Liver (tissue), 3 donors: ENCODE data around the gene ADAMTS6.

ENCODE experiments used
- EGR1 ChIP-seq, 2 donors: IDR thresholded peaks; 2 replicates each; pipeline ENCODE4 v1.6.1; 2016 to 2018; ENCODE audit warnings: antibody characterized with exemption in 2 of 2, low read depth in 2 of 2
- GABPA ChIP-seq, 2 donors: IDR thresholded peaks in 1 of 2; conservative IDR thresholded peaks in 1 of 2; 2 replicates each; pipeline ENCODE4 v1.6.1; 2016; ENCODE audit warnings: antibody characterized with exemption in 2 of 2, mild to moderate bottlenecking in 1 of 2, moderate library complexity in 1 of 2
- JUND ChIP-seq, 2 donors: IDR thresholded peaks; 2 replicates each; pipeline ENCODE4 v1.6.1; 2016; ENCODE audit warnings: antibody characterized with exemption in 2 of 2
- RAD21 ChIP-seq, 2 donors: IDR thresholded peaks; 2 replicates each; pipeline ENCODE4 v1.6.1; 2016; ENCODE audit warnings: antibody characterized with exemption in 2 of 2, mild to moderate bottlenecking in 2 of 2
- TAF1 ChIP-seq: conservative IDR thresholded peaks from 2 replicates; pipeline ENCODE4 v1.6.1; 2016; ENCODE audit warnings: antibody characterized with exemption, mild to moderate bottlenecking
- YY1 ChIP-seq: IDR thresholded peaks from 2 replicates; pipeline ENCODE4 v1.6.1; 2016; ENCODE audit warnings: antibody characterized with exemption, mild to moderate bottlenecking
- TF ChIP-seq, protein P1 (sequence below): fragments of 150-350 bp; IDR thresholded peaks from 2 replicates; pipeline ENCODE4 v1.5.1; 2017; ENCODE audit warnings: improper control_type of control experiment, low read depth, low read length; ENCODE audit not compliant: missing input control
- TF ChIP-seq, protein P2 (sequence below): IDR thresholded peaks from 2 replicates; pipeline ENCODE4 v1.6.1; 2016; ENCODE audit warnings: antibody characterized with exemption, mild to moderate bottlenecking
- donor health status: healthy.
- donor health status: healthy.

DNA sequence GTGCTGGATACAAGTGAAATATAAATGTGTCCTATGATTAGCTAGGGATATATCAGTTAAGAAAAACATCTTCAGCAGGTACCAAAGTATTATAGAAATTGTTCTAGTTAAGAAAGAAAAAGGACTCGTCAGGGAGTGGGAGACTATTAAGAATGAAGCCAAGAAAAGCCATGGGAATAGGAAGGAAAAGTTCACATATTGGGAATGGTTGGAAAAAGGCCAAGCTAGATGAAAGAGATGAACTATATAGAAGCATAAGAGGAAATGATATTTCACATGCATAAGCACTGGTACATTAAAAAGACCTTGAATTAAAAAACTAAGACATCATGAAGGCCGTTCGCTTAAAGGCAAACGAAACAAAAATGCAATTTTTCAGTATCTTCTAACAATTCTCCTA lies 237.7 kb downstream of the ADAMTS6 start:
- no peak for TF ChIP-seq YY1
- no peak for TF ChIP-seq RAD21 (IDR thresholded peaks at IDR 0.05)
- TF ChIP-seq, protein P1, sequence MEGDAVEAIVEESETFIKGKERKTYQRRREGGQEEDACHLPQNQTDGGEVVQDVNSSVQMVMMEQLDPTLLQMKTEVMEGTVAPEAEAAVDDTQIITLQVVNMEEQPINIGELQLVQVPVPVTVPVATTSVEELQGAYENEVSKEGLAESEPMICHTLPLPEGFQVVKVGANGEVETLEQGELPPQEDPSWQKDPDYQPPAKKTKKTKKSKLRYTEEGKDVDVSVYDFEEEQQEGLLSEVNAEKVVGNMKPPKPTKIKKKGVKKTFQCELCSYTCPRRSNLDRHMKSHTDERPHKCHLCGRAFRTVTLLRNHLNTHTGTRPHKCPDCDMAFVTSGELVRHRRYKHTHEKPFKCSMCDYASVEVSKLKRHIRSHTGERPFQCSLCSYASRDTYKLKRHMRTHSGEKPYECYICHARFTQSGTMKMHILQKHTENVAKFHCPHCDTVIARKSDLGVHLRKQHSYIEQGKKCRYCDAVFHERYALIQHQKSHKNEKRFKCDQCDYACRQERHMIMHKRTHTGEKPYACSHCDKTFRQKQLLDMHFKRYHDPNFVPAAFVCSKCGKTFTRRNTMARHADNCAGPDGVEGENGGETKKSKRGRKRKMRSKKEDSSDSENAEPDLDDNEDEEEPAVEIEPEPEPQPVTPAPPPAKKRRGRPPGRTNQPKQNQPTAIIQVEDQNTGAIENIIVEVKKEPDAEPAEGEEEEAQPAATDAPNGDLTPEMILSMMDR, result no peak
- TF ChIP-seq, protein P2, sequence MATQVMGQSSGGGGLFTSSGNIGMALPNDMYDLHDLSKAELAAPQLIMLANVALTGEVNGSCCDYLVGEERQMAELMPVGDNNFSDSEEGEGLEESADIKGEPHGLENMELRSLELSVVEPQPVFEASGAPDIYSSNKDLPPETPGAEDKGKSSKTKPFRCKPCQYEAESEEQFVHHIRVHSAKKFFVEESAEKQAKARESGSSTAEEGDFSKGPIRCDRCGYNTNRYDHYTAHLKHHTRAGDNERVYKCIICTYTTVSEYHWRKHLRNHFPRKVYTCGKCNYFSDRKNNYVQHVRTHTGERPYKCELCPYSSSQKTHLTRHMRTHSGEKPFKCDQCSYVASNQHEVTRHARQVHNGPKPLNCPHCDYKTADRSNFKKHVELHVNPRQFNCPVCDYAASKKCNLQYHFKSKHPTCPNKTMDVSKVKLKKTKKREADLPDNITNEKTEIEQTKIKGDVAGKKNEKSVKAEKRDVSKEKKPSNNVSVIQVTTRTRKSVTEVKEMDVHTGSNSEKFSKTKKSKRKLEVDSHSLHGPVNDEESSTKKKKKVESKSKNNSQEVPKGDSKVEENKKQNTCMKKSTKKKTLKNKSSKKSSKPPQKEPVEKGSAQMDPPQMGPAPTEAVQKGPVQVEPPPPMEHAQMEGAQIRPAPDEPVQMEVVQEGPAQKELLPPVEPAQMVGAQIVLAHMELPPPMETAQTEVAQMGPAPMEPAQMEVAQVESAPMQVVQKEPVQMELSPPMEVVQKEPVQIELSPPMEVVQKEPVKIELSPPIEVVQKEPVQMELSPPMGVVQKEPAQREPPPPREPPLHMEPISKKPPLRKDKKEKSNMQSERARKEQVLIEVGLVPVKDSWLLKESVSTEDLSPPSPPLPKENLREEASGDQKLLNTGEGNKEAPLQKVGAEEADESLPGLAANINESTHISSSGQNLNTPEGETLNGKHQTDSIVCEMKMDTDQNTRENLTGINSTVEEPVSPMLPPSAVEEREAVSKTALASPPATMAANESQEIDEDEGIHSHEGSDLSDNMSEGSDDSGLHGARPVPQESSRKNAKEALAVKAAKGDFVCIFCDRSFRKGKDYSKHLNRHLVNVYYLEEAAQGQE, result no peak
- no peak for TF ChIP-seq JUND (IDR thresholded peaks at IDR 0.05)
- no peak for TF ChIP-seq TAF1
- TF ChIP-seq EGR1 (IDR thresholded peaks at IDR 0.05; ENCODE audit: low read depth in 2 of 2), result no peak
- no peak for TF ChIP-seq GABPA (IDR thresholded peaks at IDR 0.05 in 1 of 2, conservative IDR thresholded peaks at IDR 0.05 in 1 of 2)
